Measurements from ENCODE around the gene NOS1AP. TPM values are rescaled to one million over a fixed set of nuclear protein-coding genes. Genes with fewer than 3 reads are reported as not detected.

The NOS1AP gene
- total RNA-seq, 1 experiment from 2014 or later, result 2.4 TPM

- BruUV-seq (replicated peaks), result no TSS peak
- peaks cover 9% of the 10 kb centered on the region for H3K4me1 Mint-ChIP-seq (ENCODE audit: insufficient read depth, unreplicated experiment)
- CTCF ChIA-PET, result interaction anchor here (0.6 to 1.3 kb wide), 2 partner anchors 65 to 75 kb away, joined by 3 to 6 read pairs; no protein-coding TSS in a partner anchor
- no peak overlapping the region for H3K4me3 Mint-ChIP-seq (ENCODE audit: unreplicated experiment)
- H3K36me3 Mint-ChIP-seq (ENCODE audit: insufficient read depth, unreplicated experiment), result no peaks in the 10 kb centered on the region
- H3K27ac Mint-ChIP-seq (ENCODE audit: low read depth, unreplicated experiment), result no peak overlapping the region
- H3K9me3 Mint-ChIP-seq (ENCODE audit: unreplicated experiment), result no peaks in the 10 kb centered on the region
- POLR2A ChIA-PET, result no interaction called here
- no peak for TF ChIP-seq CTCF (IDR thresholded peaks at IDR 0.05; ENCODE audit: unreplicated experiment)
- no peak for DNase-seq (ENCODE audit: unreplicated experiment)
- H3K27me3 Mint-ChIP-seq (ENCODE audit: insufficient read depth, unreplicated experiment), result no peaks in the 10 kb centered on the region
- intact Hi-C loops (cut with micrococcal nuclease), result no loop called here
Observed at GRCh38 chr1:162131400-162132321, 62.2 kb downstream of the NOS1AP start.

- Mint-ChIP-seq H3K9me3 (ENCODE audit: unreplicated experiment) (no peaks in the 10 kb centered on the region), H3K4me3 (ENCODE audit: unreplicated experiment) (no peak overlapping the region), H3K27me3 (ENCODE audit: insufficient read depth, unreplicated experiment) (no peaks in the 10 kb centered on the region), H3K27ac (ENCODE audit: low read depth, unreplicated experiment) (no peak overlapping the region), H3K36me3 (ENCODE audit: insufficient read depth, unreplicated experiment) (no peaks in the 10 kb centered on the region), H3K4me1 (ENCODE audit: insufficient read depth, unreplicated experiment) (peaks cover 20% of the 10 kb centered on the region)
- POLR2A ChIA-PET, result no interaction called here
- DNase-seq (ENCODE audit: unreplicated experiment), result no peak
- TF ChIP-seq CTCF (IDR thresholded peaks at IDR 0.05; ENCODE audit: unreplicated experiment), result no peak
- intact Hi-C loops (cut with micrococcal nuclease), result no loop called here
- CTCF ChIA-PET, result interaction anchor here (0.6 to 1.3 kb wide), 4 partner anchors 13 to 217 kb away, joined by 3 to 4 read pairs (median 3); no protein-coding TSS in a partner anchor
- BruUV-seq (replicated peaks), result no TSS peak
Observed at GRCh38 chr1:162133566-162133965, 64.1 kb downstream of the NOS1AP start.

GRCh38 chr1:162134646-162135045 is 65.2 kb downstream of the NOS1AP start:
- H3K4me1 Mint-ChIP-seq (ENCODE audit: insufficient read depth, unreplicated experiment), result peaks cover 14% of the 10 kb centered on the region

More at GRCh38 chr1:162134646-162135045, 65.2 kb downstream of the NOS1AP start:
- ChIA-PET CTCF (no interaction called here), POLR2A (no interaction called here)
- BruUV-seq (replicated peaks), result no TSS peak
- no peak overlapping the region for H3K4me3 Mint-ChIP-seq (ENCODE audit: unreplicated experiment)
- intact Hi-C loops (cut with micrococcal nuclease), result no loop called here
- no peaks in the 10 kb centered on the region for H3K36me3 Mint-ChIP-seq (ENCODE audit: insufficient read depth, unreplicated experiment)
- no peak overlapping the region for H3K27ac Mint-ChIP-seq (ENCODE audit: low read depth, unreplicated experiment)
- H3K27me3 Mint-ChIP-seq (ENCODE audit: insufficient read depth, unreplicated experiment), result no peaks in the 10 kb centered on the region
- no peaks in the 10 kb centered on the region for H3K9me3 Mint-ChIP-seq (ENCODE audit: unreplicated experiment)
- no peak for TF ChIP-seq CTCF (IDR thresholded peaks at IDR 0.05; ENCODE audit: unreplicated experiment)
- DNase-seq (ENCODE audit: unreplicated experiment), result no peak
